Suprapubic skin (tissue), 4 donors: Measurements from ENCODE around the gene ZNF480. TPM values are rescaled to one million over a fixed set of nuclear protein-coding genes. Genes with fewer than 3 reads are reported as not detected.

ENCODE experiments used
- DNase-seq, 2 donors: peaks; one replicate each; pipeline ENCODE4 v3.0.0-alpha.2; 2019; ENCODE audit warnings: low spot score in 2 of 2
- H3K27ac ChIP-seq: fragments of 200-600 bp; sonication (generic); one replicate; pipeline ENCODE4 v1.5.1; 2019
- H3K27me3 ChIP-seq: fragments of 200-600 bp; sonication (generic); one replicate; pipeline ENCODE4 v1.5.1; 2019
- H3K36me3 ChIP-seq: fragments of 200-600 bp; sonication (generic); one replicate; pipeline ENCODE4 v1.5.1; 2019
- H3K4me1 ChIP-seq: fragments of 200-600 bp; sonication (generic); one replicate; pipeline ENCODE4 v1.5.1; 2019
- H3K4me3 ChIP-seq: fragments of 200-600 bp; sonication (generic); one replicate; pipeline ENCODE4 v1.5.1; 2019; ENCODE audit warnings: mild to moderate bottlenecking
- H3K9me3 ChIP-seq: fragments of 200-600 bp; sonication (generic); one replicate; pipeline ENCODE4 v1.5.1; 2019
- CTCF ChIP-seq, 2 donors: fragments of 200-600 bp in 1 of 2; fragments of 450-650 bp in 1 of 2; sonication (generic) in 1 of 2; IDR thresholded peaks; one replicate each; pipeline ENCODE4 v1.5.1; 2016 to 2019; ENCODE audit warnings: antibody characterized with exemption in 2 of 2, mild to moderate bottlenecking in 1 of 2, moderate library complexity in 1 of 2
- EP300 ChIP-seq: sonication (generic); formaldehyde crosslinking; IDR thresholded peaks from one replicate; pipeline ENCODE4 v1.6.1; 2017; ENCODE audit warnings: antibody characterized with exemption
- POLR2A ChIP-seq, 2 donors: fragments of 450-650 bp; IDR thresholded peaks; one replicate each; pipeline ENCODE4 v1.6.1; 2017; ENCODE audit warnings: antibody characterized with exemption in 2 of 2, mild to moderate bottlenecking in 2 of 2, moderate library complexity in 2 of 2
- POLR2AphosphoS5 ChIP-seq, 3 donors: sonication (generic); formaldehyde crosslinking; IDR thresholded peaks; one replicate each; pipeline ENCODE4 v1.6.1; 2017; ENCODE audit warnings: antibody characterized with exemption in 3 of 3
- WGBS: methylation state at CpG from one replicate; pipeline ENCODE4 v1.1.5; 2018; 5-methylcytosine and 5-hydroxymethylcytosine counted together
- total RNA-seq, 4 donors: library from RNA; depleted of rRNA; stranded (reverse); fragments of >200 nt; gene quantifications; one replicate each; pipeline ENCODE4 v1.1.0, GENCODE V29; 2016

The ZNF480 gene
- total RNA-seq, 4 donors from 2014 or later: 4.3 to 11.4 (median 7.2) TPM

GRCh38 chr19:52369559-52370340, 72.8 kb downstream of the ZNF480 start, which contains the start of gene ZNF880:
ZNF880 (plus strand) TSS chr19:52369923; CDS start chr19:52369966, 43 bp downstream.
- peaks cover 13% of the 10 kb centered on the region for H3K9me3 ChIP-seq
- H3K36me3 ChIP-seq: peaks cover 33% of the 10 kb centered on the region
- TF ChIP-seq CTCF (IDR thresholded peaks at IDR 0.05) (no peak), POLR2A (IDR thresholded peaks at IDR 0.05) (peak in 1 of 2 donors; percentile 72), POLR2AphosphoS5 (IDR thresholded peaks at IDR 0.05) (peak in 1 of 3 donors; percentile 73), EP300 (no peak)
- DNase-seq: peak; percentile 95 to 97
- peaks cover 11% of the 10 kb centered on the region for H3K4me1 ChIP-seq
- peak within 1 kb of the TSS; percentile 94 for H3K27ac ChIP-seq
- H3K27me3 ChIP-seq: no peaks in the 10 kb centered on the region
- WGBS: under 1% methylated on average over 52 of the region's 52 CpGs
- H3K4me3 ChIP-seq: peak within 1 kb of the TSS; percentile 78

GRCh38 chr19:52370341-52370710, 73.4 kb downstream of the ZNF480 start:
- no peaks in the 10 kb centered on the region for H3K27me3 ChIP-seq
- H3K4me3 ChIP-seq: peak overlapping the region; percentile 78
- TF ChIP-seq POLR2A (IDR thresholded peaks at IDR 0.05): no peak
- TF ChIP-seq POLR2AphosphoS5 (IDR thresholded peaks at IDR 0.05): no peak
- TF ChIP-seq CTCF (IDR thresholded peaks at IDR 0.05): no peak
- TF ChIP-seq EP300: no peak
- H3K9me3 ChIP-seq: peaks cover 13% of the 10 kb centered on the region
- peaks cover 11% of the 10 kb centered on the region for H3K4me1 ChIP-seq
- WGBS: 40% methylated on average over 7 of the region's 7 CpGs
- peaks cover 38% of the 10 kb centered on the region for H3K36me3 ChIP-seq
- peak overlapping the region; percentile 94 for H3K27ac ChIP-seq
- no peak for DNase-seq

Other genes with a start within 250 kb of the ZNF480 start
- 10 to 100 TPM in 3 of 4 donors, 1 to 10 TPM in 1; 5.6 to 41.1 (median 13.4) TPM for gene ZNF432, start 248.3 kb upstream of the ZNF480 start, total RNA-seq
- 10 to 100 TPM; 12.4 to 33.7 (median 18.6) TPM for gene ZNF841, start 201.4 kb upstream of the ZNF480 start, total RNA-seq
- gene ZNF616, start 157.2 kb upstream of the ZNF480 start, total RNA-seq: 10 to 100 TPM in 1 of 4 donors, 1 to 10 TPM in 3; 5.1 to 12.2 (median 6.6) TPM
- 10 to 100 TPM in 3 of 4 donors, 1 to 10 TPM in 1; 7.3 to 25.7 (median 15.9) TPM for gene ZNF836, start 125.5 kb upstream of the ZNF480 start, total RNA-seq
- 100 to 1,000 TPM; 206 to 285 (median 217) TPM for gene PPP2R1A, start 107.1 kb upstream of the ZNF480 start, total RNA-seq
- gene ZNF766, start 27.6 kb upstream of the ZNF480 start, total RNA-seq: 10 to 100 TPM in 2 of 4 donors, 1 to 10 TPM in 2; 8.0 to 17.1 (median 12.3) TPM
- gene ZNF610, start 39.1 kb downstream of the ZNF480 start, total RNA-seq: 1 to 10 TPM; 1.0 to 5.3 (median 1.2) TPM
- gene ZNF880, start 72.8 kb downstream of the ZNF480 start, total RNA-seq: 10 to 100 TPM; 12.1 to 30.5 (median 17.5) TPM
- gene ZNF528, start 100.7 kb downstream of the ZNF480 start, total RNA-seq: 10 to 100 TPM in 3 of 4 donors, 1 to 10 TPM in 1; 8.0 to 41.9 (median 12.3) TPM
- gene ZNF534, start 132.0 kb downstream of the ZNF480 start, total RNA-seq: under 1 TPM in 1 of 4 donors, not detected in 3; 0.30 TPM
- gene ZNF578, start 156.4 kb downstream of the ZNF480 start, total RNA-seq: 1 to 10 TPM in 1 of 4 donors, under 1 TPM in 3; 0.38 to 1.0 (median 0.64) TPM
- gene ZNF808, start 230.5 kb downstream of the ZNF480 start, total RNA-seq: 10 to 100 TPM; 15.4 to 33.8 (median 18.4) TPM